ENCODE results near the gene KRTAP10-6.

KRTAP10-6 gene

GRCh38 chr21:44567481-44568171 lies 24.7 kb downstream of the KRTAP10-6 start:
- Histone ChIP-seq H3K36me3 (ENCODE audit: control insufficient read depth, insufficient read depth, low read length) (no peaks in the 10 kb centered on the region), H3K9me3 (ENCODE audit: control insufficient read depth, low read length) (no peaks in the 10 kb centered on the region), H3K9ac (no peak overlapping the region), H2AFZ (no peak overlapping the region), H3K79me2 (no peaks in the 10 kb centered on the region), H3K4me1 (no peaks in the 10 kb centered on the region), H3K4me3 (ENCODE audit: low read depth, low read length) (no peak overlapping the region), H3K27me3 (ENCODE audit: control insufficient read depth, insufficient read depth, low read length) (no peaks in the 10 kb centered on the region), H3K27ac (no peak overlapping the region), H3K4me2 (ENCODE audit: low read length) (no peak overlapping the region)
- TF ChIP-seq CTCF (IDR thresholded peaks at IDR 0.05) = no peak

GRCh38 chr21:44566403-44566802 lies 25.9 kb downstream of the KRTAP10-6 start:
- Histone ChIP-seq H3K27ac (no peak overlapping the region), H3K4me2 (ENCODE audit: low read length) (no peak overlapping the region), H3K79me2 (no peaks in the 10 kb centered on the region), H3K9me3 (ENCODE audit: control insufficient read depth, low read length) (no peaks in the 10 kb centered on the region), H3K27me3 (ENCODE audit: control insufficient read depth, insufficient read depth, low read length) (no peaks in the 10 kb centered on the region), H3K9ac (no peak overlapping the region), H2AFZ (no peak overlapping the region), H3K4me3 (ENCODE audit: low read depth, low read length) (no peak overlapping the region), H3K4me1 (no peaks in the 10 kb centered on the region), H3K36me3 (ENCODE audit: control insufficient read depth, insufficient read depth, low read length) (no peaks in the 10 kb centered on the region)
- TF ChIP-seq CTCF (IDR thresholded peaks at IDR 0.05) = no peak

- H3K9me3 ChIP-seq (ENCODE audit: control insufficient read depth, low read length) = no peaks in the 10 kb centered on the region
- H3K9ac ChIP-seq = no peak overlapping the region
- no peaks in the 10 kb centered on the region for H3K27me3 ChIP-seq (ENCODE audit: control insufficient read depth, insufficient read depth, low read length)
- no peak overlapping the region for H2AFZ ChIP-seq
- H3K79me2 ChIP-seq = no peaks in the 10 kb centered on the region
- H3K36me3 ChIP-seq (ENCODE audit: control insufficient read depth, insufficient read depth, low read length) = no peaks in the 10 kb centered on the region
- no peak for TF ChIP-seq CTCF (IDR thresholded peaks at IDR 0.05)
- H3K27ac ChIP-seq = no peak overlapping the region
- H3K4me3 ChIP-seq (ENCODE audit: low read depth, low read length) = no peak overlapping the region
- H3K4me2 ChIP-seq (ENCODE audit: low read length) = no peak overlapping the region
- H3K4me1 ChIP-seq = no peaks in the 10 kb centered on the region
Observed at GRCh38 chr21:44564886-44565598, 27.3 kb downstream of the KRTAP10-6 start.

GRCh38 chr21:44564099-44564498 lies 28.2 kb downstream of the KRTAP10-6 start:
- TF ChIP-seq CTCF (IDR thresholded peaks at IDR 0.05) = no peak
- Histone ChIP-seq H2AFZ (no peak overlapping the region), H3K27ac (no peak overlapping the region), H3K4me2 (ENCODE audit: low read length) (no peak overlapping the region), H3K4me1 (no peaks in the 10 kb centered on the region), H3K9ac (no peak overlapping the region), H3K36me3 (ENCODE audit: control insufficient read depth, insufficient read depth, low read length) (no peaks in the 10 kb centered on the region), H3K9me3 (ENCODE audit: control insufficient read depth, low read length) (no peaks in the 10 kb centered on the region), H3K4me3 (ENCODE audit: low read depth, low read length) (no peak overlapping the region), H3K27me3 (ENCODE audit: control insufficient read depth, insufficient read depth, low read length) (no peaks in the 10 kb centered on the region), H3K79me2 (no peaks in the 10 kb centered on the region)

Data from parathyroid adenoma (tissue), 2 donors.